Stimulated activated CD4-positive, alpha-beta T cell treated with anti-CD3 and anti-CD28 coated beads, Interleukin-15, amount 100 ng/mL, for 24 hours (primary cell): Measurements from ENCODE around the gene ACOT2.
"Not testable (repeated sequence)": the region's sequence is repeated elsewhere in the genome, so short reads cannot be mapped to it uniquely, and the experiment has no call there.

Experiments
- DNase-seq: peaks from one replicate; pipeline ENCODE4 v3.0.0-alpha.2; 2020

ACOT2 gene

DNA sequence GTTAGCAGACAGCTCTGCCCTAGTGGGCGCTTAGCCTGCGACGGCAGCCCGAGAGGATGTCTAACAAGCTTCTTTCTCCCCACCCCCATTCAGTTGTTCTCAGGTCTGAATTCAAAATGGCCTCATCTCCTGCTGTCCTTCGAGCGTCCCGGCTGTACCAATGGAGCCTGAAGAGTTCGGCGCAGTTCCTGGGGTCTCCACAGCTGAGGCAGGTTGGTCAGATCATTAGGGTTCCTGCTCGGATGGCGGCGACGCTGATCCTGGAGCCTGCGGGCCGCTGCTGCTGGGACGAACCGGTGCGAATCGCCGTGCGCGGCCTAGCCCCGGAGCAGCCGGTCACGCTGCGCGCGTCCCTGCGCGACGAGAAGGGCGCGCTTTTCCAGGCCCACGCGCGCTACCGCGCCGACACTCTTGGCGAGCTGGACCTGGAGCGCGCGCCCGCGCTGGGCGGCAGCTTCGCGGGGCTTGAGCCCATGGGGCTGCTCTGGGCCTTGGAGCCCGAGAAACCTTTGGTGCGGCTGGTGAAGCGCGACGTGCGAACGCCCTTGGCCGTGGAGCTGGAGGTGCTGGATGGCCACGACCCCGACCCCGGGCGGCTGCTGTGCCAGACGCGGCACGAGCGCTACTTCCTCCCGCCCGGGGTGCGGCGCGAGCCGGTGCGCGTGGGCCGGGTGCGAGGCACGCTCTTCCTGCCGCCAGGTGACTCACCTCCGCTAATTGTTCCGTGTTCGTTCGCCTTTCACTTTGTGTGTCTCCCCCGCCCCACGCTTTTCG is at the start of gene ACOT2:
Gene ACOT2 (plus strand): TSS at position 29 of the 774 bp plus-strand sequence. CDS start 28 bp downstream, at position 57.
- peak; percentile 90 for DNase-seq

DNA sequence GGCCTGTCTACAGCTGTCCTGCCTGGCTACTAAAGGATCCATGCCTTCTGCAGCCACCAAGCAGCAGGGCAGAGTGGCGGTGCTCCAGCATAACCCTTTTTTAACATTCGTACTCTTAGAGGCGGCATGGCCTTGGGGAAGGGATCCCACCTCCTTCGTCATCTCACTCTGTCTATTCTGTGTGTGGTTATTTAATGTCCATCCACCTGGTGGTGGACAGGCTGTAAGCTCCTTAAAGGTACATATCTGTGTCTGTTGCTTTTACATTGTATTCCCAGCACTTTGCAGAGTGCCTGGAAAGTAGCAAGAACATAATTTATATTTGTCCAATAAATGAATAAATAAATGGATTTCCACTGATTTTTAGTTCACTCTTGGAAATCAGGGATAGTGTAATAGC is 47.8 kb upstream of the ACOT2 start:
- DNase-seq = no peak

DNA sequence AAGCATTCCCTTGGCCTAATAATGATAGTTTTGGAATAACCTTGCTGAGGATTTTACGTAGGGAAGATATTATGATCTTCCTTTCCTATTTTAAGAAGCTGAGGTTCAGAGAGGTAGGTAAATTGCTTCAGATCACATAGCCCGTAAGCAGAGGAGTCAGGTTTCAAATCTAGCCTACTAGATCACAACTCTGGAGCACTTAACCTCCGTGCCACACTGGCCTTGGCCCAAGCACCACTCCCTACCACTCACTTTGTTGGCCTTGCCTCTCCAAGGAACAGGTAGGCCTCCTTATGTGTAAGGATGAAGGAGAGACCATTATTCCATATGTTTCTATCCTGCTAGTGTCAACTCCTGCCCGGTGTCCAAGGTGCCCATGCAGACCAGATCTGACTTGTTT is 44.5 kb upstream of the ACOT2 start:
- DNase-seq = no peak

- no peak for DNase-seq
These were observed 42.7 kb upstream of the ACOT2 start for GRCh38 chr14:73526036-73526984.

DNA sequence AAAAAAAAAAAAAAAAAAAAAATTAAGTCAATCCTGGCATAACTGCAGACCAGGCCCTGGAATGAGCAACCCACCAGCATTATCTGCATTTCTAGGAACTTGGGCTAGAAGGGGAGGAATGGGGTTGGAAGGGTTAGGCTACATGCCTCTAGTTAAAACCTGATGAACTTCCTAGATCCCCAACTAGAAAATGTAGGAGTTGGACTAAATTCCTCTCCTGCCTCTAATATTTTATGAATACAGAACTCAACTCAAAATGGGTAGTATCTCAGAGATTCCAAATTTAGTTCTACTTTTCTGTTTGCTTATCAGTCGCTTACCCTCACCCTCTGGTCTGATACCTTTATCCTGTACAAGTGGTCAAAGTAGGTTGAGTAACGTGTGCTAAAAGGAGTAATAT is 39.7 kb upstream of the ACOT2 start:
- DNase-seq = not testable (repeated sequence)

DNA sequence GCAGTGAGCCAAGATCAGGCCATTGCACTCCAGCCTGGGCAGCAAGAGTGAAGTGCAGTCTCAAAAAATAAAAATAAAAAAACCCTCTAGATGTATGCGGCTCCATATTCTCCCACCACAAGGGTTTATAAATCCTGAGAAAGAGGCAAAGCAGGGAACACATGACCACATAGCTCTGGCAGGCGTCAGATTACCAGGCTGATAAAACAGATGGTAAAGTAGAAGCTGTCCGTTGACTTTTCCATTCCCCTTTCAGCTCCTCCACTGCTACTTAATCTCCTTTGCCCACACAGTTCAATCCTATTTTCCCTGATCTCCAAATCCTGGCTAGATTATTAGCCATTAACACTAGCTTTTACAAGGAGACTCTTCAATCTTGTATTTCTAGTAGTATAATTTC is 37.0 kb upstream of the ACOT2 start:
- not testable (repeated sequence) for DNase-seq

- DNase-seq = peak; percentile 55
These were observed 31.6 kb upstream of the ACOT2 start for GRCh38 chr14:73537244-73538045.

- peak; percentile 71 for DNase-seq
These were observed 30.0 kb upstream of the ACOT2 start for GRCh38 chr14:73539017-73539416.

DNA sequence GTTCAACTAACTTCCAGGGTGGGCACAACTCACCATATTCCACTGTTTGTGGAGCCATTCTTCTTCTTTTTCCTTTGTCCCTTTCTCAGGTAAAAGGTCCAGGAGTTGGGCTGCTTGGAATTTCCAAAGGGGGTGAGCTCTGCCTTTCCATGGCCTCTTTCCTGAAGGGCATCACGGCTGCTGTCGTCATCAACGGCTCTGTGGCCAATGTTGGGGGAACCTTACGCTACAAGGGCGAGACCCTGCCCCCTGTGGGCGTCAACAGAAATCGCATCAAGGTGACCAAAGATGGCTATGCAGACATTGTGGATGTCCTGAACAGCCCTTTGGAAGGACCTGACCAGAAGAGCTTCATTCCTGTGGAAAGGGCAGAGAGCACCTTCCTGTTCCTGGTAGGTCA is 26.1 kb upstream of the ACOT2 start:
- DNase-seq = not testable (repeated sequence)

- not testable (repeated sequence) for DNase-seq
These were observed 23.7 kb upstream of the ACOT2 start for GRCh38 chr14:73545353-73545752.

DNA sequence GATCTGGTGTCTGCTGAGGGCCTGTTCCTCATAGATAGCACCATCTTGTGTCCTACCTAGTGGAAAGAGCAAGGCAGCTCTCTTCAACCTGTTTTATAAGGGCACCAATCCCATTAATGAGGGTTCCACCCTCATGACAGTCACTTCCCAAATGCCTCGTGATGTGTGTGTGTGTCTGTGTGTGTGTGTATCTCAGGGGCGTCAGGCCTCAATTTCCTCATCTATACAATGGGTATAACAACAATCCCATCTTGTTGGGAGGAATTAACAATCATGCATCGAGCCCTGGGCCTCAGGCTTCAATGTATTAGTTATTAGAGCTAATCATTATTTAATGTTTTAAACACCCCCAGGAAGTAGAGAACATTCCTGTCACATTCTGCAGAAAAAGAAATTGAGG is 19.9 kb upstream of the ACOT2 start:
- not testable (repeated sequence) for DNase-seq

DNA sequence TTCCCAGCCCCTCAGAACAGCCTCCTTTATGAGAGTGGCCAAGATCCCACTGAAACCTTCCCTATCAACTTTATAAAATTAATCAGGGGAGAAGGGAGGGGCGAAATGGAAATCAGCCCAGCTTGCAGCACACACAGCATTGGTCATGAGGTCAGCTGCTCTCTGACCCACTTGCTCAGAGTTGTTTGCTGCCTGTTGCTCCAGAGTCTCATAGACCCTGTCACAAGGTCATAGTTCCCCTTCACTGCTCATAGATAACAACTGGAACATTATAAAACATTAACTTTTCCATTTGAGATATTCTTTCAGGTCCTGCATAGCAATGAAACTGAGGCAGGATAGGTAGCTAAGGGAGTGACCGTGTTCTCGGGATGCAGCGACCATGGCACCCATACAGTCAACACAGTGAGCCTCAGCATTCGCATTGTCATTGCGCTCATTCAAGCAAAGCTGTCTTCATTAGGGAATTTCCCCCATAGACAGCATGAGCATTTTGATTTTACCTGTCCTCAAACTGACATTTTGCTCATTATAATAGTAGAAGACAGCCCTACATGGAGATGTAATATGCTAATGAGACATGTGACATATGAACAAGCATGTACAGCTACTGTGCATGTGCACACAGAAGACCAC is 19.0 kb upstream of the ACOT2 start:
- DNase-seq = not testable (repeated sequence)

DNA sequence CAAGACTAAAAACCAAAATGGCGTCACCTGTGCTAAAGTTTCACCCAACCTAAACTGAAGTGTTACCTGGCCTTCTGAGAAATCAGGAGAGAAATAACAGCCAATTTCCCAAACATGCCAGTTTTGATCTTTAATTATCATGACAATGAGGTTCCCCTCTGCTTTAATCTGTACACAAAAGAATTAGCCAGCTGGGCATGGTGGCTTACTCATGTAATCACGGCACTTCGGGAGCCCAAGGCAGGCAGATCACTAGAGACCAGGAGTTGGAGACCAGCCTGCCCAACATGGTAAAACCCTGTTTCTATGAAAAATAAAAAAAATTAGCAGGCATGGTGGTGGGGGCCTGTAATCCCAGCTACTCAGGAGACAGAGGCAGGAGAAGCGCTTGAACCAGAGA is 15.2 kb upstream of the ACOT2 start:
- no peak for DNase-seq

GRCh38 chr14:73557201-73557600 is 11.8 kb upstream of the ACOT2 start:
- not testable (repeated sequence) for DNase-seq

GRCh38 chr14:73558238-73558637 is 10.8 kb upstream of the ACOT2 start:
- DNase-seq = not testable (repeated sequence)

GRCh38 chr14:73562256-73562655 is 6.8 kb upstream of the ACOT2 start:
- not testable (repeated sequence) for DNase-seq

GRCh38 chr14:73562696-73563095 is 6.3 kb upstream of the ACOT2 start:
- DNase-seq = not testable (repeated sequence)

DNA sequence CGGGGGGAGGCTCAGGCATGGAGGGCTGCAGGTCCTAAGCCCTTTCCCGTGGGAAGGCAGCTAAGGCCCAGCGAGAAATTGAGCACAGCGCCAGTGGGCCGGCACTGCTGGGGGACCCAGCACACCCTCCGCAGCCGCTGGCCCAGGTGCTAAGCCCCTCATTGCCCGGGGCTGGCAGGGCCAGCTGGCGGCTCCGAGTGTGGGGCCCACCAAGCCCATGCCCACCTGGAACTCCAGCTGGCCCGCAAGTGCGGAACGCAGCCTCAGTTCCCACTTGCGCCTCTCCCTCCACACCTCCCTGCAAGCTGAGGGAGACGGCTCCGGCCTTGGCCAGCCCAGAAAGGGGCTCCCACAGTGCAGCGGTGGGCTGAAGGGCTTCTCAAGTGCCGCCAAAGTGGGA is 2.6 kb upstream of the ACOT2 start:
- not testable (repeated sequence) for DNase-seq

- not testable (repeated sequence) for DNase-seq
These were observed 2.1 kb upstream of the ACOT2 start for GRCh38 chr14:73566935-73567334.

GRCh38 chr14:73567358-73567757 is 1.7 kb upstream of the ACOT2 start:
- DNase-seq = no peak

DNA sequence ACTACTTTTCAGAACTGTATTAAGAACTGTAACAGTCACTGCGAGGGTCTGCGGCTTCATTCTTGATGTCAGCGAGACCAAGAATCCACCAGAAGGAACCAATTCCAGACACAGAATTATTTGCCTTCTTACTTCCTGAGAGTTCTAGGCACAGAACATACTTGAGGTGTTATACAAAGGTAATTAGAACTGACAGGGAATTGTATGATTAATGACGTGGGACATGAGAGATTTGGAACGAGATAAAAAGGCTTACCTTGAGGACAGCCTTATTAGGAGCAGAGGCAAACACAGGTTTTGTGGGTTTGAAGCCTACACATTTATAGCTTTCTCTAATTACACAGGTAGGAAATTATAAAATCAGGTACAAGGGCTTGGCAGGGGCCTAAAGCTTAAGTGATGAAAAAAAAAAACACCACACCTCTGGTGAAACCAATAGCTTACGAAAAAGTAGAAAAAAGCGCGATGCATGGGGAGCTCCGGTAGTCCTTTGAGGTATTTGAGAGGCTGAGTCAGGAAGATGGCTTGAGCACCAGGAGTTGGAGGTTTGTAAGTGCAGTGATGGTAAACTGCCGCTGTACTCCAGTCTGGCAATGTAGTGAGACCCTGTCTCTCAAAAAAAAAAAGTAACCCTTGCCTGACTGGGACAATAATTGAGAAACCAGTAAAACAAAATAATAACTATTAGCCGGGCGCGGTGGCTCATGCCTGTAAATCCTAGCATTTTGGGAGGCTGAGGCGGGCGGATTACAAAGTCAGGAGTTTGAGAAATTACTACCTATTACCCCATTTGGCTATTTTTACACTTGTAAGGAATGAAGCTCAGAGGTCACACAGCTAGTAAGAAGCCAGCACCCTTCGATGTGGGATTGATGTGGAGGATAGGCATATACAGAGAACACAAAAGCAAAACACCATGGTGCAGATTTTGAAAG is 795 bp upstream of the ACOT2 start:
- DNase-seq = peak; percentile 44
